Karpas-422 (cell line): ENCODE measurements around the gene ENGASE. TPM values are rescaled to one million over a fixed set of nuclear protein-coding genes. Genes with fewer than 3 reads are reported as not detected.
A peak's percentile ranks its signal among the peaks of the same experiment; 100 is the strongest.

ENCODE experiments used
- DNase-seq: peaks from one replicate; pipeline ENCODE4 v3.0.0-alpha.2; 2015
- H2AFZ ChIP-seq: fragments of 200-600 bp; sonication (generic); 2 replicates; pipeline ENCODE4 v1.6.1; 2014; ENCODE audit warnings: antibody characterized with exemption, low read length, mixed read lengths
- H3K27ac ChIP-seq: fragments of 200-600 bp; sonication (generic); 2 replicates; pipeline ENCODE4 v1.5.1; 2014; ENCODE audit warnings: mild to moderate bottlenecking, low read length, moderate library complexity
- H3K27me3 ChIP-seq: fragments of 200-600 bp; sonication (generic); 2 replicates; pipeline ENCODE4 v1.6.1; 2014; ENCODE audit warnings: low read length, mixed read lengths
- H3K36me3 ChIP-seq: fragments of 200-600 bp; sonication (generic); 2 replicates; pipeline ENCODE4 v1.6.1; 2014; ENCODE audit warnings: low read length, mixed read lengths; ENCODE audit not compliant: insufficient read depth
- H3K4me1 ChIP-seq: fragments of 200-600 bp; sonication (generic); 2 replicates; pipeline ENCODE4 v1.6.1; 2014; ENCODE audit warnings: mild to moderate bottlenecking, low read length, mixed read lengths
- H3K4me2 ChIP-seq: fragments of 200-600 bp; sonication (generic); 2 replicates; pipeline ENCODE4 v1.6.1; 2014; ENCODE audit warnings: low read length, low read depth, mild to moderate bottlenecking; ENCODE audit not compliant: poor library complexity, severe bottlenecking
- H3K4me3 ChIP-seq: fragments of 200-600 bp; sonication (generic); 2 replicates; pipeline ENCODE4 v1.5.1; 2014; ENCODE audit warnings: mild to moderate bottlenecking, antibody characterized with exemption, low read length, mixed read lengths
- H3K79me2 ChIP-seq: fragments of 200-600 bp; sonication (generic); 2 replicates; pipeline ENCODE4 v1.6.1; 2014; ENCODE audit warnings: mild to moderate bottlenecking, low read length, mixed read lengths
- H3K9ac ChIP-seq: fragments of 200-600 bp; sonication (generic); 2 replicates; pipeline ENCODE4 v1.6.0; 2014; ENCODE audit warnings: low read length
- H3K9me2 ChIP-seq: fragments of 200-600 bp; sonication (generic), shearing (Covaris generic); replicated peaks from 2 replicates; pipeline ENCODE4 v1.6.0; 2014; ENCODE audit warnings: mild to moderate bottlenecking, low read length, moderate library complexity; ENCODE audit not compliant: insufficient read depth
- H3K9me3 ChIP-seq: fragments of 300-700, 200-600 bp; sonication (generic); 2 replicates; pipeline ENCODE4 v1.6.1; 2014; ENCODE audit warnings: low read length, mixed read lengths
- H4K20me1 ChIP-seq: fragments of 200-600 bp; sonication (generic); 2 replicates; pipeline ENCODE4 v1.6.1; 2014; ENCODE audit warnings: mild to moderate bottlenecking, antibody characterized with exemption, low read length, low read depth; ENCODE audit not compliant: insufficient read depth
- total RNA-seq: library from RNA; depleted of rRNA; stranded (reverse); fragments of >200 nt; shearing (Covaris generic); gene quantifications from 2 replicates; pipeline ENCODE4 v1.2.3, GENCODE V29; 2014; ENCODE audit warnings: low replicate concordance

The ENGASE gene
- total RNA-seq, 1 experiment from 2014 or later: 11.0 TPM

DNA sequence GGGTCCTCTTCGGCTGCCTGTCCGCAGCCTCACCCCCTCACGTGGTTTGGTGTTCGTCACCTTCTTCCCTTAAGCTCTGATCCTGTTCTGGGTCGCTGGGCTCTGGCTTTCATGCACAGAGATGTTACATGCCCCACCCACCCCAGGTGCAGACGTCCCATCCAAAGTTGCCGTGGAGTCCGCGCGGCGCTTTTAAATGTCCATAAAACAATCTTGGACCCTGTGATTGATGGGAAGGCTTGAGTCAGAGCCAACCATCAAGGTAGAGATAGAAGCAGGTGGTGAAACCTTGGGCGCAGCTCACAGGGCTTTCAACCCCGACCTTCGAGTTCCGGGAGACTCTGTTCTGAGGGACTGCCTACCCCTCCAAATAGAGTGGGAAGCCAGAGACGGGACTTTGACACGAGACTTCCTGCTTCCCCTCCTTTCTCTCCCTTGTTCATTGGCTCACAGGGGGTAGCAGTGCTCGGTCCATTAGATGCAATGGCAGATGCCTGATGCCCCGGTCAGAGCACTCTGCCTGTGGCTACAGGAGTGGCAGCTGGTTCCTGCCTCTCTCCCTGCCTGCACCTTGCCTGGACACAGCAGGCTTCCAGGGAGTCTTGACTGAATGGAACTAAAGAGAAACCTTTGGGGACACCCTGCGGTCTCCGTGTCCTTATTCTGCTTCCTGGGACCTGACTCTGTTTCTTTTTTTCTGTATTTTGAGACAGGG lies 4.0 kb downstream of the ENGASE start:
- Histone ChIP-seq H4K20me1 (no peaks in the 10 kb centered on the region), H3K9me2 (no peaks in the 10 kb centered on the region), H3K4me2 (no peak overlapping the region), H3K79me2 (no peaks in the 10 kb centered on the region), H3K4me1 (peaks cover 13% of the 10 kb centered on the region), H3K36me3 (no peaks in the 10 kb centered on the region), H2AFZ (no peak overlapping the region), H3K4me3 (no peak overlapping the region), H3K9ac (no peak overlapping the region), H3K27ac (no peak overlapping the region), H3K27me3 (no peaks in the 10 kb centered on the region), H3K9me3 (no peaks in the 10 kb centered on the region)
- DNase-seq: no peak

DNA sequence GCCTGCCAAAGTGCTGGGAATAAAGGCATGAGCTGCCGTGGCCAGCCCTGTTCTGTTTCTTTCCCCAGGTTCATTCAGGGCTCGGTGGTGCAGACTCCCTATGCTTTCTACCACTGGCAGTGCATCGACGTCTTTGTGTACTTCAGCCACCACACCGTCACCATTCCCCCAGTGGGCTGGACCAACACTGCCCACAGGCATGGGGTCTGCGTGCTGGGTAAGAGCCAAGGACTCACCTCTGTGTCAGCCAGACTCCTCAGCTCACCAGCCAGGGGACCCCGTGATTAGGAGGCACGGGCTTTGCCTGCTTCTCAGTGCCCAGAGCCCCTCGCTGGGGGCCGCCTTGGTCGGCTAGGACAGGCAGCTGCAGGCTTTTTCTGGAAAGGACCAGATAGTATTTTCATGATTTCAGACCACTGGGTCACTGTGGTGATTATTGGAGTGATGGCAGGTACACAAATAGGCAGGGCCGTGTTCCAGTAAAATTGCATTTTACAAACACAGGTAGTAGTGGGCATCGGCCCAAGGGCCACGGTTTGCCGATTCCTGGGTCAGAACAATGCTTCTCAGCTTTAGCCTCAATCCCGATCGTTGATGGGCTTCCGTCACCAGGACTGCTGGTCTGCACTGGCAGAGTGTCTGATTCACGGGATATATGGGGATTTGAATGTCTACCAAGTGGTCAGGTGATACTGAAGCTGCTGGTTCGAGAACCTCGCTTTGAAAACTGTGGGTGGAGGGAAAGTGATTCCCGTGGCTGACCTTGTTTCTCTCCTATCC lies 5.0 kb downstream of the ENGASE start:
- no peak overlapping the region for H3K27ac ChIP-seq
- H3K4me1 ChIP-seq: peaks cover 9% of the 10 kb centered on the region
- H4K20me1 ChIP-seq: no peaks in the 10 kb centered on the region
- no peak overlapping the region for H3K4me2 ChIP-seq
- no peaks in the 10 kb centered on the region for H3K79me2 ChIP-seq
- DNase-seq: no peak
- H3K9me2 ChIP-seq: no peaks in the 10 kb centered on the region
- H2AFZ ChIP-seq: no peak overlapping the region
- no peak overlapping the region for H3K9ac ChIP-seq
- no peaks in the 10 kb centered on the region for H3K36me3 ChIP-seq
- no peaks in the 10 kb centered on the region for H3K27me3 ChIP-seq
- no peaks in the 10 kb centered on the region for H3K9me3 ChIP-seq
- no peak overlapping the region for H3K4me3 ChIP-seq

DNA sequence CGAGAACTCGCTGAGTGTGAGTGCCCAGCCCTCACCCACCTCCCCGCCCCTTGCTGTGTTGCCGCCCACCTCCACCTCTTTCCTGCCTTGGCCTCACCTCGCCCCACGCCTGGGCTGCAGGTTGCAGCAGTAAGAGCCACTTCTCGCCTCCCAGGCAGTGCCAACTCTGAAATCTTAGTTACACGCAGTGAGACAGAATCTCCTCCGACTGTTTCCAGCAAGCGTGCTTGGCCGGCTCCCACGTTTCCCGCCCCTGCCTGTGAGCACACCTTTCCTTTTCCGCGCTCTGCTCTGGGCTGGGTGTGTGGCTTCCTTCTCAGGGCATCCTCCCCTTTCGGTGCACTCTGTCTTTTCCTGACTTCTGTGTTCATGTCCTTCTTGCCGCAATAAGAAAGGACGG lies 5.7 kb downstream of the ENGASE start:
- H3K4me3 ChIP-seq: no peak overlapping the region
- H3K9ac ChIP-seq: no peak overlapping the region
- H3K79me2 ChIP-seq: no peaks in the 10 kb centered on the region
- H3K9me2 ChIP-seq: no peaks in the 10 kb centered on the region
- no peak overlapping the region for H3K27ac ChIP-seq
- no peaks in the 10 kb centered on the region for H3K27me3 ChIP-seq
- DNase-seq: no peak
- H3K9me3 ChIP-seq: no peaks in the 10 kb centered on the region
- no peak overlapping the region for H2AFZ ChIP-seq
- no peaks in the 10 kb centered on the region for H3K36me3 ChIP-seq
- no peak overlapping the region for H3K4me2 ChIP-seq
- H3K4me1 ChIP-seq: peaks cover 7% of the 10 kb centered on the region
- no peaks in the 10 kb centered on the region for H4K20me1 ChIP-seq

GRCh38 chr17:79080761-79081290 lies 6.2 kb downstream of the ENGASE start:
- no peak overlapping the region for H3K9ac ChIP-seq
- DNase-seq: no peak
- no peak overlapping the region for H3K27ac ChIP-seq
- no peaks in the 10 kb centered on the region for H3K9me2 ChIP-seq
- no peak overlapping the region for H3K4me2 ChIP-seq
- H2AFZ ChIP-seq: no peak overlapping the region
- H3K27me3 ChIP-seq: no peaks in the 10 kb centered on the region
- no peaks in the 10 kb centered on the region for H4K20me1 ChIP-seq
- H3K9me3 ChIP-seq: no peaks in the 10 kb centered on the region
- peaks cover 2% of the 10 kb centered on the region for H3K4me1 ChIP-seq
- no peak overlapping the region for H3K4me3 ChIP-seq
- H3K79me2 ChIP-seq: no peaks in the 10 kb centered on the region
- no peaks in the 10 kb centered on the region for H3K36me3 ChIP-seq

DNA sequence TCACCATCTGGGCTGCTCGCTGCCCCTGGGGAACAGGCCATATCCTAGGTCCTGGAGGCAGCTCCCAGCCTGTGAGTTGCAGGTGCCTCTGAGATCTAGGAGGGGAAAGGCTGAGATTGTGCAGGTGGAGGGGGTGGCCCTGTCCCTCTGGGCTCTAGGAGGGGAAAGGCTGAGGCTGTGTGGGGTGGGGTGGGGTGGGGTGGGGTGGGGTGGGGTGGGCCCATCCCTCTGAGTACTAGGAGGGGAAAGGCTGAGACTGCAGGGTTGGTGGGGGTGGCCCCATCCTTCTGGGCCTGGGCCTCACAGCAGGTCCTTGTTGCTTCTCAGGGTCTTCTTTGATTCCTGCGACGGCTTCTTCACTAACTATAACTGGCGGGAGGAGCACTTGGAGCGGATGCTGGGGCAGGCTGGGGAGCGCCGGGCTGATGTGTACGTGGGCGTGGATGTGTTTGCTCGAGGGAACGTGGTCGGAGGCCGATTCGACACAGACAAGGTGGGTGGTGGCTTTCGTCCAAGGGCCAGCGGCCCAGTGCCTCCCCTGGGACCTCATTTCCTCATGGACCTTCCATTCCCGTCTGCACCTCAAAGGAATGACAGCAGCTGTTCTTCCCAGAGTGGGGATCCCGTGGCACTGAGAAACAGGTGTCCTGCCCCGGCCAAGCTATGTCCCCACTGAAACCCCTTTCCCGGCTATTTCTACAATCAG lies 7.1 kb downstream of the ENGASE start:
- Histone ChIP-seq H3K4me1 (no peaks in the 10 kb centered on the region), H3K9ac (no peak overlapping the region), H3K4me3 (no peak overlapping the region), H3K9me3 (no peaks in the 10 kb centered on the region), H3K27ac (no peak overlapping the region), H2AFZ (no peak overlapping the region), H3K27me3 (no peaks in the 10 kb centered on the region), H3K36me3 (no peaks in the 10 kb centered on the region), H3K4me2 (no peak overlapping the region), H3K79me2 (no peaks in the 10 kb centered on the region), H4K20me1 (no peaks in the 10 kb centered on the region), H3K9me2 (no peaks in the 10 kb centered on the region)
- DNase-seq: no peak

DNA sequence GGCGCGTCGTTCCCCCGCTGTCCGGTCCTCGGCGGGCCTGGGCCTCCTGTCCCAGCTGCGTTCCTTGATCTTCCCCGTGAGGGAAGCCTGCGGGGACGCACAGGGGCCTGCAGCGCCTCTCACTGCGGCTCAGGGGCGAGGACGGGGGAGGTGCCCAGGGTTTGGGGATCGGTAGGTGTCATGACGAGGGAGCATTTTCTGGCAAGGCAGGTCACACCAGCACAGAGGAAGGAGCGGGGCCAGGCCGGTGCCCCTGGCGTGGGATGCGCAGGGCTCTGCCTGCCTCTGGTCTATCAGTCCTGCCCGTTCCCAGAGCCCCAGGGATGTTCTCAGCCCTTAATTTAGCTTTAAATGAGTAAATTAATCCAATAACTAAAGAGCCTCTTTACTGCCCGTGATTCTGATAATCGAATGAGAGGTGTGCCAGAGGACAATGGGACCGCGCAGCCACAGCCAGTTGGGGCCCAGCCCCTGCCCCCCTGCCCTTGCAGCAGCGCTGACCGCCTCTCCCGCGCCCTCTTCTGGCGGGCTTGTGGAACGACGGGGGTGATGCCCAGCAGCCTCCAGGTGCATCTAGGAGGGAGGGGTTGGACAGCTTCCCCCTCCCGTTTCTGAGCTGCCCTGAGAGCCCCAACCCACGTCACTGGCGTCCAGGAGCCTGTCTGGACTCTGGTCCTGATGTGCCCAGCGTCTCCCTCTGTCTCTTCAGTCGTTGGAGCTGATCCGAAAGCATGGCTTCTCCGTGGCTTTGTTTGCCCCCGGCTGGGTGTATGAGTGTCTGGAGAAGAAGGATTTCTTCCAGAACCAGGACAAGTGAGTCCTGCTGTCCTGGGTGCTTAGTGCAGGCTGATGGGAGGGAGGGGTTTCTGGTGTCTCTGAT lies 7.9 kb downstream of the ENGASE start:
- H3K36me3 ChIP-seq: no peaks in the 10 kb centered on the region
- no peaks in the 10 kb centered on the region for H3K4me1 ChIP-seq
- H3K9me2 ChIP-seq: no peaks in the 10 kb centered on the region
- no peaks in the 10 kb centered on the region for H3K27me3 ChIP-seq
- H3K4me2 ChIP-seq: no peak overlapping the region
- peak; percentile 80 for DNase-seq
- H3K9me3 ChIP-seq: no peaks in the 10 kb centered on the region
- no peaks in the 10 kb centered on the region for H3K79me2 ChIP-seq
- no peaks in the 10 kb centered on the region for H4K20me1 ChIP-seq
- no peak overlapping the region for H2AFZ ChIP-seq
- no peak overlapping the region for H3K4me3 ChIP-seq
- H3K27ac ChIP-seq: no peak overlapping the region
- H3K9ac ChIP-seq: no peak overlapping the region

- Histone ChIP-seq H3K9ac (no peak overlapping the region), H3K4me1 (no peaks in the 10 kb centered on the region), H3K36me3 (no peaks in the 10 kb centered on the region), H3K79me2 (no peaks in the 10 kb centered on the region), H3K4me3 (no peak overlapping the region), H3K9me2 (no peaks in the 10 kb centered on the region), H3K27me3 (no peaks in the 10 kb centered on the region), H3K4me2 (no peak overlapping the region), H3K27ac (no peak overlapping the region), H4K20me1 (peaks cover 6% of the 10 kb centered on the region; the same call in 1 of the 2 replicates), H2AFZ (no peak overlapping the region), H3K9me3 (no peaks in the 10 kb centered on the region)
- no peak for DNase-seq
Observed at GRCh38 chr17:79083191-79083971, 8.8 kb downstream of the ENGASE start.
